CD4-positive, alpha-beta T cell (primary cell): ENCODE measurements around the gene NTM. TPM values are rescaled to one million over a fixed set of nuclear protein-coding genes. Genes with fewer than 3 reads are reported as not detected.

Source experiments
- ATAC-seq: fragments of 200-7000 bp; cut with Tn5 transposase; one replicate; pipeline ENCODE4 v1.10.0; 2022; ENCODE audit warnings: mild to moderate bottlenecking; ENCODE audit not compliant: poor library complexity
- CTCF ChIA-PET: fragments of 350-600 bp; sonication (Branson Sonifier 250); formaldehyde crosslinking; loops from one replicate; lab custom pipeline; 2021; ENCODE audit warnings: antibody characterized with exemption, inconsistent platforms; lab: Charles Lee
- POLR2A ChIA-PET: fragments of 350-600 bp; sonication (Branson Sonifier 250); formaldehyde crosslinking; loops from one replicate; lab custom pipeline; 2021; ENCODE audit warnings: antibody characterized with exemption, inconsistent platforms; lab: Charles Lee
- DNase-seq, 14 experiments: peaks; one replicate each; pipeline ENCODE4 v3.0.0-alpha.2; 2013 to 2020; ENCODE audit warnings: mixed read lengths in 2 of 14
- H3K27ac ChIP-seq, 2 donors: one replicate each; pipeline versions ENCODE4 v1.5.1 to v1.7.0; 2013; ENCODE audit warnings: low read length in 2 of 2, low read depth in 1 of 2, mild to moderate bottlenecking in 1 of 2
- H3K27me3 ChIP-seq, 2 experiments: 1 replicate in 1 of 2; 2 replicates in 1 of 2; pipeline versions ENCODE4 v1.6.1 to v1.7.0; 2013; ENCODE audit warnings: low read length in 2 of 2, control low read depth in 1 of 2, mild to moderate bottlenecking in 1 of 2, moderate library complexity in 1 of 2; ENCODE audit not compliant: insufficient read depth in 2 of 2, control insufficient read depth in 1 of 2
- H3K36me3 ChIP-seq: one replicate; pipeline ENCODE4 v1.6.1; 2013; ENCODE audit warnings: low read length, control low read depth; ENCODE audit not compliant: insufficient read depth
- H3K4me1 ChIP-seq: one replicate; pipeline ENCODE4 v1.6.1; 2013; ENCODE audit warnings: low read length, control low read depth; ENCODE audit not compliant: insufficient read depth
- H3K4me3 ChIP-seq: one replicate; pipeline ENCODE4 v1.5.1; 2013; ENCODE audit warnings: mild to moderate bottlenecking, low read length, moderate library complexity
- H3K9me3 ChIP-seq, 2 experiments: 1 replicate in 1 of 2; 2 replicates in 1 of 2; pipeline versions ENCODE4 v1.6.1 to v1.7.0; 2013; ENCODE audit warnings: low read length in 2 of 2, mild to moderate bottlenecking in 2 of 2, control low read depth in 1 of 2, moderate library complexity in 1 of 2; ENCODE audit not compliant: control insufficient read depth in 1 of 2, insufficient read depth in 1 of 2
- H3K27ac Mint-ChIP-seq: one replicate; pipeline ENCODE4 v1.8.0; 2020; ENCODE audit warnings: mixed read lengths
- H3K27me3 Mint-ChIP-seq: one replicate; pipeline ENCODE4 v1.8.0; 2021; ENCODE audit warnings: mixed read lengths
- H3K36me3 Mint-ChIP-seq: one replicate; pipeline ENCODE4 v1.8.0; 2021; ENCODE audit warnings: low read depth, mixed read lengths
- H3K4me1 Mint-ChIP-seq: one replicate; pipeline ENCODE4 v1.8.0; 2021; ENCODE audit warnings: low read depth, mixed read lengths
- H3K4me3 Mint-ChIP-seq: one replicate; pipeline ENCODE4 v1.8.0; 2020; ENCODE audit warnings: mild to moderate bottlenecking, mixed read lengths
- H3K9me3 Mint-ChIP-seq: one replicate; pipeline ENCODE4 v1.8.0; 2020; ENCODE audit warnings: mixed read lengths
- CTCF ChIP-seq: fragments of 200-600 bp; IDR thresholded peaks from one replicate; pipeline ENCODE4 v1.8.0; 2022; ENCODE audit warnings: antibody characterized with exemption, mild to moderate bottlenecking
- intact Hi-C, 2 experiments: fragments of 100-400 bp; cut with DNase I in 1 of 2; cut with micrococcal nuclease in 1 of 2; formaldehyde crosslinking; loops; one replicate each; pipeline versions ENCODE4 v1.15.1 to v1.9.0; 2023 to 2025; cut with DNase I, micrococcal nuclease
- total RNA-seq, 174 experiments: library from RNA in 2 of 174; stranded (reverse) in 2 of 174; gene quantifications; one replicate each; pipeline ENCODE4 v1.2.3 and lab custom pipeline; 2021 to 2026

NTM gene
- total RNA-seq, 2 experiments from 2014 or later: not detected

GRCh38 chr11:131583938-131584337 is 213.5 kb downstream of the NTM start:
- TF ChIP-seq CTCF: no peak
- Histone ChIP-seq H3K4me1 (no peaks in the 10 kb centered on the region), H3K36me3 (no peaks in the 10 kb centered on the region), H3K9me3 (peaks cover 0 to 20% of the 10 kb centered on the region in 2 experiments), H3K27me3 (no peaks in the 10 kb centered on the region), H3K4me3 (no peak overlapping the region), H3K27ac (no peak overlapping the region)
- Mint-ChIP-seq H3K27me3 (peaks cover 6% of the 10 kb centered on the region), H3K9me3 (peaks cover 5% of the 10 kb centered on the region), H3K36me3 (no peaks in the 10 kb centered on the region), H3K4me1 (no peaks in the 10 kb centered on the region), H3K4me3 (no peak overlapping the region), H3K27ac (no peak overlapping the region)
- CTCF ChIA-PET: no interaction called here
- DNase-seq (no peak), ATAC-seq (no peak)
- POLR2A ChIA-PET: no interaction called here
- intact Hi-C loops: no loop called here

- Histone ChIP-seq H3K27me3 (no peaks in the 10 kb centered on the region), H3K4me3 (no peak overlapping the region), H3K36me3 (no peaks in the 10 kb centered on the region), H3K9me3 (peaks cover 0 to 18% of the 10 kb centered on the region in 2 experiments), H3K4me1 (no peaks in the 10 kb centered on the region), H3K27ac (no peak overlapping the region)
- ATAC-seq (no peak), DNase-seq (no peak)
- Mint-ChIP-seq H3K27me3 (peaks cover 6% of the 10 kb centered on the region), H3K4me3 (no peak overlapping the region), H3K9me3 (peaks cover 4% of the 10 kb centered on the region), H3K4me1 (no peaks in the 10 kb centered on the region), H3K36me3 (no peaks in the 10 kb centered on the region), H3K27ac (no peak overlapping the region)
- POLR2A ChIA-PET: no interaction called here
- intact Hi-C loops: no loop called here
- CTCF ChIA-PET: no interaction called here
- no peak for TF ChIP-seq CTCF
These were observed 214.6 kb downstream of the NTM start for GRCh38 chr11:131584785-131585592.

GRCh38 chr11:131588057-131588456 is 217.6 kb downstream of the NTM start:
- Mint-ChIP-seq H3K27ac (no peak overlapping the region), H3K4me3 (no peak overlapping the region), H3K9me3 (peaks cover 2% of the 10 kb centered on the region), H3K27me3 (peaks cover 6% of the 10 kb centered on the region), H3K4me1 (no peaks in the 10 kb centered on the region), H3K36me3 (no peaks in the 10 kb centered on the region)
- intact Hi-C loops: no loop called here
- Histone ChIP-seq H3K4me3 (no peak overlapping the region), H3K4me1 (no peaks in the 10 kb centered on the region), H3K27me3 (no peaks in the 10 kb centered on the region), H3K36me3 (no peaks in the 10 kb centered on the region), H3K27ac (no peak overlapping the region), H3K9me3 (peaks cover 0 to 20% of the 10 kb centered on the region in 2 experiments)
- POLR2A ChIA-PET: no interaction called here
- ATAC-seq (no peak), DNase-seq (no peak)
- CTCF ChIA-PET: no interaction called here
- TF ChIP-seq CTCF: no peak
